GM19452 (cell line): Measurements from ENCODE around the gene MON1B.
"Not testable (repeated sequence)": the region's sequence is repeated elsewhere in the genome, so short reads cannot be mapped to it uniquely, and the experiment has no call there.

Source experiments
- ATAC-seq: cut with Tn5 transposase; IDR thresholded peaks from one replicate; pipeline ENCODE4 v1.9.1; 2021; ENCODE audit not compliant: unreplicated experiment

MON1B gene

GRCh38 chr16:77238593-77238992 is 47.6 kb downstream of the MON1B start:
- ATAC-seq, result no peak

DNA sequence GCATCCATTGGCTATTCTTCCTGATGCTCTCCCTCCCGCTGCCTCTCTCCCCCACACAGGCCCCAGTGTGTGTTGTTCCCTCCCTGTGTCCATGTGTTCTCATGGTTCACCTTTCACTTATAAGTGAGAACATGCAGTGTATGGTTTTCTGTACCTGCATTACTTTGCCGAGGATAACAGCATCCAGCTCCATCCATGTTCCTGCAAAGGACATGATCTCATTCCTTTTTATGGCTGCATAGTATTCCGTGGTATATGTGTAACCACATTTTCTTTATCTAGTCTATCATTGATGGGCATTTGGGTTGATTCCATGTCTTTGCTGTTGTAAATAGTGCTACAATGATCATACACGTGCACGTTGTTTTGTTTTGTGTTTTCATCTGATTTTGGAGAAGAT is 51.5 kb downstream of the MON1B start:
- not testable (repeated sequence) for ATAC-seq

GRCh38 chr16:77246150-77246549 is 55.2 kb downstream of the MON1B start:
- no peak for ATAC-seq

DNA sequence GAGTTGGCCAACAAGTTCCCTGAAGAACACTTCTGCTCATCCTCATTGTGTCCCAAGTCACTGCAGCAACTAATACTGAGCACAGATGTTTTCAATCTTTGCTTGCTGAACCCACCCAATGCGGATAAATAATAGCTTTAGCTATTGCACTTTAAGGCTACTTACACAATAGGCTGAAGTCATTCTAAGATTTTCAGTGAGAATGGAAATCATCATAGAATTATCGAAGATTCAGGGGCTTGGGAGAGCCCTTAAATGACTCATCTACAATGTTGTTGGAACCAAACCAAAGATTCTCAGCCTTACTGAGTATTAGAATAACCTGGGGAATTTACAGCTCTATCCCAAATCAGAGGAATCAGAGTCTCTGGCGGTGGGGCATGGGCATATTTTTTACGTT is 59.4 kb downstream of the MON1B start:
- no peak for ATAC-seq
